Thoracic aorta (tissue), 2 donors: ENCODE data around the gene FBXO24. TPM values are rescaled to one million over a fixed set of nuclear protein-coding genes. Genes with fewer than 3 reads are reported as not detected.
A peak's percentile ranks its signal among the peaks of the same experiment; 100 is the strongest.

Source experiments
- ATAC-seq: fragments of 150-250 bp; one replicate; pipeline ENCODE4 v1.8.0; 2017; ENCODE audit warnings: low read depth; ENCODE audit not compliant: insufficient number of reproducible peaks, low FRiP score
- DNase-seq: peaks from one replicate; pipeline ENCODE4 v3.0.0-alpha.2; 2020; ENCODE audit warnings: low spot score
- H3K27ac ChIP-seq, 2 donors: fragments of 200-600 bp; sonication (generic); 1 replicate in 1 of 2; 2 replicates in 1 of 2; pipeline ENCODE4 v1.5.1; 2016; ENCODE audit warnings: mild to moderate bottlenecking in 2 of 2, moderate library complexity in 2 of 2
- H3K27me3 ChIP-seq: fragments of 200-600 bp; sonication (generic); replicated peaks from 2 replicates; pipeline ENCODE4 v1.6.0; 2016; ENCODE audit warnings: mild to moderate bottlenecking; ENCODE audit not compliant: insufficient read depth
- H3K36me3 ChIP-seq: fragments of 200-600 bp; sonication (generic); one replicate; pipeline ENCODE4 v1.5.1; 2016
- H3K4me1 ChIP-seq, 2 donors: fragments of 200-600 bp; sonication (generic); 1 replicate in 1 of 2; 2 replicates in 1 of 2; pipeline versions ENCODE4 v1.5.1 to v1.6.0; 2016; ENCODE audit warnings: low read depth in 2 of 2, mild to moderate bottlenecking in 1 of 2; ENCODE audit not compliant: control insufficient read depth in 1 of 2
- H3K4me3 ChIP-seq: fragments of 200-600 bp; sonication (generic); 2 replicates; pipeline ENCODE4 v1.5.1; 2016; ENCODE audit warnings: mild to moderate bottlenecking
- H3K9me3 ChIP-seq: fragments of 200-600 bp; sonication (generic); 2 replicates; pipeline ENCODE4 v1.5.1; 2016
- total RNA-seq, 2 donors: library from RNA; depleted of rRNA; stranded (reverse); fragments of >200 nt; gene quantifications; one replicate each; pipeline versions ENCODE4 v1.1.0 to v1.2.3, GENCODE V29; 2016
- TF ChIP-seq, protein P1 (sequence below): fragments of 200-600 bp; sonication (generic); IDR thresholded peaks from one replicate; pipeline ENCODE4 v1.5.1; 2019; ENCODE audit warnings: antibody characterized with exemption

The FBXO24 gene
- total RNA-seq, 2 donors from 2014 or later = not detected

DNA sequence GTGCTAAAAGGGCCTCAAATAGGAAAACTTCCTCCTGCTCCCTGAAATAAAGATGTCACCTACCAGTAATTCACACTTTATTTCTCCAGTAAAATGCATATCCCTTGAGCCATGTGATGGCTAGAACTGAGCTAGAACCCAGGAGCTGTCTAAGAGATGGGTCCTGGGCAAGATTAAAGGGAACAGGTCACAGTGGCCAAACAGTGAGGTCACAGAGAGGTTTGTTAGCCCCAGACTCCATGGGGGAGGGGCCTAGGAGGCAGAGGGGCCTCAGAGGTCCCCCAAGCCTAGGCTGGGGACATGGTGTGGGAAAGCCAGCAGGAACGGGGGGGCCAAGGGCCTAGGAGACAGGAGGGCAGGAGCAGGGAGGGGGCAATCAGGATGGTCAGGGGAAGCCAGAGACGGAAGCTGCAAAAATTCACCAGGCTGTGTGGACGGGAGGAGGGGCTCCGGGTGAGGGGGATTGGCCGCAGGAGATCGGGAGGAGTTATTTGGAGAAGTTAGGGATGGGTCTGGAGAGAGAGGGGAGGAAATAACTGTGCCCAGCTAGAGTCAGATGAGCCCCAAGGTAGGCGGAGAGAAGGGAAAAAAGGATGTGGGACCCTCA lies 3.3 kb downstream of the FBXO24 start:
- peaks cover 9 to 21% of the 10 kb centered on the region in 2 donors for H3K4me1 ChIP-seq
- no peak overlapping the region for H3K4me3 ChIP-seq
- TF ChIP-seq, protein P1, sequence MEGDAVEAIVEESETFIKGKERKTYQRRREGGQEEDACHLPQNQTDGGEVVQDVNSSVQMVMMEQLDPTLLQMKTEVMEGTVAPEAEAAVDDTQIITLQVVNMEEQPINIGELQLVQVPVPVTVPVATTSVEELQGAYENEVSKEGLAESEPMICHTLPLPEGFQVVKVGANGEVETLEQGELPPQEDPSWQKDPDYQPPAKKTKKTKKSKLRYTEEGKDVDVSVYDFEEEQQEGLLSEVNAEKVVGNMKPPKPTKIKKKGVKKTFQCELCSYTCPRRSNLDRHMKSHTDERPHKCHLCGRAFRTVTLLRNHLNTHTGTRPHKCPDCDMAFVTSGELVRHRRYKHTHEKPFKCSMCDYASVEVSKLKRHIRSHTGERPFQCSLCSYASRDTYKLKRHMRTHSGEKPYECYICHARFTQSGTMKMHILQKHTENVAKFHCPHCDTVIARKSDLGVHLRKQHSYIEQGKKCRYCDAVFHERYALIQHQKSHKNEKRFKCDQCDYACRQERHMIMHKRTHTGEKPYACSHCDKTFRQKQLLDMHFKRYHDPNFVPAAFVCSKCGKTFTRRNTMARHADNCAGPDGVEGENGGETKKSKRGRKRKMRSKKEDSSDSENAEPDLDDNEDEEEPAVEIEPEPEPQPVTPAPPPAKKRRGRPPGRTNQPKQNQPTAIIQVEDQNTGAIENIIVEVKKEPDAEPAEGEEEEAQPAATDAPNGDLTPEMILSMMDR = no peak
- no peaks in the 10 kb centered on the region for H3K9me3 ChIP-seq
- DNase-seq = no peak
- no peak for ATAC-seq
- H3K36me3 ChIP-seq = no peaks in the 10 kb centered on the region
- no peak overlapping the region for H3K27ac ChIP-seq
- H3K27me3 ChIP-seq = no peaks in the 10 kb centered on the region

DNA sequence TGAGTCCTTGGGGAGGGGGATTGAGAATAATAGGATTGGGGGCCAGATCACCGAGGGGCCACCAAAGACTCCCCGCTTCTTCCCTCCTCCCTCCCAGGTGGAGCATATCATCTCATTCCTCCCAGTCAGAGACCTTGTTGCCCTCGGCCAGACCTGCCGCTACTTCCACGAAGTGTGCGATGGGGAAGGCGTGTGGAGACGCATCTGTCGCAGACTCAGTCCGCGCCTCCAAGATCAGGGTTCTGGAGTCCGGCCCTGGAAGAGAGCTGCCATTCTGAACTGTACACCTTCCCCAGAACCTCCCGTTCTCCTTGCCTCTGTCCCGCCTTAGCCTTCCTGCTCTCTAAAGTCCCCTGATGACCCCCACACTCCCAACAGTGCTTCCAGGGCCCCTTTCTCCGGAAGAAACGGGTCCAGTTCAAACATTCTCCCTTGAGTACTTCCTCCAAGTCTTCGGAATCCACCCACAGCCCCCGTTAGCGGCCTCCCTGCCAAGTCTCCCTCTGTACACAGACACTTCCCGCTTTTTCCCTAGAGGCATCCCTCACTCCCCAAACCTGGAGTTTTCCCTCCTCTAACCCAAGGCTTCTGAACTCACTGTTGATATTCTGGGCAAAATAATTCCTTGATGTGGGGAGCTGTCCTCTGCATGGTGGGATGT lies 4.1 kb downstream of the FBXO24 start:
- Histone ChIP-seq H3K4me1 (peaks cover 3 to 14% of the 10 kb centered on the region in 2 donors), H3K27me3 (no peaks in the 10 kb centered on the region), H3K27ac (no peak overlapping the region), H3K4me3 (peak overlapping the region; percentile 11), H3K36me3 (no peaks in the 10 kb centered on the region), H3K9me3 (no peaks in the 10 kb centered on the region)
- no peak for DNase-seq
- ATAC-seq = no peak
- TF ChIP-seq, protein P1 = no peak

GRCh38 chr7:100591596-100591995 lies 5.5 kb downstream of the FBXO24 start:
- Histone ChIP-seq H3K9me3 (no peaks in the 10 kb centered on the region), H3K4me1 (peaks cover 3 to 10% of the 10 kb centered on the region in 2 donors), H3K4me3 (no peak overlapping the region), H3K36me3 (no peaks in the 10 kb centered on the region), H3K27ac (no peak overlapping the region), H3K27me3 (no peaks in the 10 kb centered on the region)
- DNase-seq = no peak
- TF ChIP-seq, protein P1 = no peak
- no peak for ATAC-seq

DNA sequence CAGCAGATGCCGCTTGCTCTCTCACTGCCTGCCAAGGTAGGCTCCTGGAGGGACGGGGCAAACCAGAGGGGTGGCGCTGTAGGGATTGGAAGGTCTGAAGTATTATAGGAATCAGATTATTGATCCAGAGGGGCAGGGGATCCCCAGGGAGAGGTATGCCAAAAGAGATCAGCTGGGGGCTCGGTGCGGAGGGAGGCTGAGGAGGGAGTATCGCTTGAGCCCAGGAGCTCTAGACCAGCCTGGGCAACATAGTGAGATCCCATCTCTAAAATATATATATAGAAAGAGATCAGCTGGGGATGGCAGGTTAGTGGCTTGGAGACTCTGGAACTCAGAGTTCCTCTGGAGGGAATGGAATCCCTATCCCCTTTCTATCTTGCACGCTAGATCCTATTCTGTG lies 9.1 kb downstream of the FBXO24 start:
- no peak for DNase-seq
- Histone ChIP-seq H3K36me3 (no peaks in the 10 kb centered on the region), H3K27me3 (no peaks in the 10 kb centered on the region), H3K4me1 (peaks cover 0 to 3% of the 10 kb centered on the region in 2 donors), H3K4me3 (no peak overlapping the region), H3K27ac (no peak overlapping the region), H3K9me3 (no peaks in the 10 kb centered on the region)
- no peak for ATAC-seq
- TF ChIP-seq, protein P1 = no peak

GRCh38 chr7:100598425-100598824 lies 12.3 kb downstream of the FBXO24 start:
- ATAC-seq (no peak), DNase-seq (no peak)
- H3K27me3 ChIP-seq = no peaks in the 10 kb centered on the region
- no peaks in the 10 kb centered on the region for H3K9me3 ChIP-seq
- H3K4me1 ChIP-seq = peaks cover 6 to 19% of the 10 kb centered on the region in 2 donors
- no peak overlapping the region for H3K27ac ChIP-seq
- no peaks in the 10 kb centered on the region for H3K36me3 ChIP-seq
- TF ChIP-seq, protein P1 = no peak
- H3K4me3 ChIP-seq = no peak overlapping the region
